HepG2 (cell line): ENCODE results near the gene MRPS14. TPM values are rescaled to one million over a fixed set of nuclear protein-coding genes. Genes with fewer than 3 reads are reported as not detected.

ENCODE experiments used
- AKNA ChIP-seq: sonication (generic); formaldehyde crosslinking; IDR thresholded peaks from 2 replicates; pipeline ENCODE4 v1.4.0; 2020; ENCODE audit warnings: missing genetic modification reagents, borderline replicate concordance
- CHCHD3 ChIP-seq: sonication (generic); formaldehyde crosslinking; IDR thresholded peaks from 2 replicates; pipeline ENCODE4 v1.8.0; 2022; ENCODE audit warnings: mild to moderate bottlenecking, missing genetic modification reagents, moderate library complexity
- GPN1 ChIP-seq: sonication (generic); formaldehyde crosslinking; IDR thresholded peaks from 2 replicates; pipeline ENCODE4 v1.5.1; 2020; ENCODE audit warnings: missing genetic modification reagents, borderline replicate concordance
- HMGXB3 ChIP-seq: sonication (generic); formaldehyde crosslinking; IDR thresholded peaks from 2 replicates; pipeline ENCODE4 v1.4.0; 2020; ENCODE audit warnings: missing genetic modification reagents, borderline replicate concordance
- HNRNPK ChIP-seq: fragments of 200-400 bp; formaldehyde crosslinking; IDR thresholded peaks from 2 replicates; pipeline ENCODE4 v1.6.1; 2018; ENCODE audit warnings: low read length, low read depth, moderate library complexity, mild to moderate bottlenecking; ENCODE audit not compliant: poor library complexity, severe bottlenecking
- HOXA3 ChIP-seq: sonication (generic); formaldehyde crosslinking; IDR thresholded peaks from 2 replicates; pipeline ENCODE4 v1.5.0; 2020; ENCODE audit warnings: missing genetic modification reagents
- HOXA7 ChIP-seq: sonication (generic); formaldehyde crosslinking; IDR thresholded peaks from 2 replicates; pipeline ENCODE4 v1.8.1; 2022; ENCODE audit warnings: mild to moderate bottlenecking, missing genetic modification reagents, moderate library complexity
- NCOR1 ChIP-seq: fragments of 200-600 bp; sonication (generic); IDR thresholded peaks from 2 replicates; pipeline ENCODE4 v1.7.0; 2017; ENCODE audit warnings: antibody characterized with exemption, low read length, borderline replicate concordance
- NR2F1 ChIP-seq, 2 experiments: fragments of 450-650 bp in 1 of 2; formaldehyde crosslinking in 1 of 2; IDR thresholded peaks; 2 replicates each; pipeline versions ENCODE4 v1.5.0 to v1.6.1; 2016 to 2020; ENCODE audit warnings: mild to moderate bottlenecking in 1 of 2, missing compliant biosample characterization in 1 of 2, missing genetic modification reagents in 1 of 2, moderate library complexity in 1 of 2
- RORA ChIP-seq: sonication (generic); formaldehyde crosslinking; IDR thresholded peaks from 2 replicates; pipeline ENCODE4 v1.5.0; 2020; ENCODE audit warnings: mild to moderate bottlenecking, missing genetic modification reagents, moderate library complexity
- SALL2 ChIP-seq: sonication (generic); formaldehyde crosslinking; IDR thresholded peaks from 2 replicates; pipeline ENCODE4 v1.8.1; 2023; ENCODE audit warnings: mild to moderate bottlenecking, missing genetic modification reagents, inconsistent platforms
- SOX13 ChIP-seq, 3 experiments: fragments of 450-650 bp in 1 of 3; sonication (generic) in 1 of 3; formaldehyde crosslinking in 1 of 3; IDR thresholded peaks in 2 of 3; conservative IDR thresholded peaks in 1 of 3; 2 replicates each; pipeline versions ENCODE4 v1.5.0 to v1.6.1; 2016 to 2020; ENCODE audit warnings: antibody characterized with exemption in 1 of 3, mild to moderate bottlenecking in 1 of 3, missing compliant biosample characterization in 1 of 3, missing genetic modification reagents in 1 of 3, moderate library complexity in 1 of 3
- SSRP1 ChIP-seq: IDR thresholded peaks from 2 replicates; pipeline ENCODE4 v1.6.1; 2016; ENCODE audit warnings: control low read depth
- ZFP37 ChIP-seq: sonication (generic); formaldehyde crosslinking; IDR thresholded peaks from 2 replicates; pipeline ENCODE4 v1.4.0; 2020; ENCODE audit warnings: missing genetic modification reagents, borderline replicate concordance
- ZFYVE20 ChIP-seq: sonication (generic); formaldehyde crosslinking; IDR thresholded peaks from 2 replicates; pipeline ENCODE4 v1.8.0; 2023; ENCODE audit warnings: low read depth, mild to moderate bottlenecking, moderate library complexity, missing genetic modification reagents, borderline replicate concordance
- ZNF17 ChIP-seq: sonication (generic); formaldehyde crosslinking; IDR thresholded peaks from 2 replicates; pipeline ENCODE4 v1.5.0; 2020; ENCODE audit warnings: mild to moderate bottlenecking, missing genetic modification reagents
- ZNF24 ChIP-seq: fragments of 450-650 bp; IDR thresholded peaks from 2 replicates; pipeline ENCODE4 v1.6.1; 2017; ENCODE audit warnings: antibody characterized with exemption, mild to moderate bottlenecking
- ZNF382 ChIP-seq: sonication (generic); formaldehyde crosslinking; IDR thresholded peaks from 2 replicates; pipeline ENCODE4 v1.5.0; 2020; ENCODE audit warnings: missing genetic modification reagents, mild to moderate bottlenecking, borderline replicate concordance
- polyA plus RNA-seq, 8 experiments: library from polyadenylated mRNA; depleted of rRNA in 3 of 8; stranded (reverse) in 7 of 8; unstranded in 1 of 8; fragments of >200 nt; fragmentation: Illumina TruSeq in 4 of 8; extraction: Trizol in 4 of 8; gene quantifications; 2 replicates each; pipeline versions ENCODE4 v1.2.1 to v1.2.3, GENCODE V29; 2011 to 2016; ENCODE audit warnings: low read depth in 4 of 8, missing spikeins in 1 of 8, mixed read lengths in 1 of 8; ENCODE audit not compliant: insufficient read depth in 1 of 8
- total RNA-seq, 5 experiments: library from RNA; depleted of rRNA; stranded (reverse); fragments of >200 nt; fragmentation: Illumina TruSeq; extraction: Trizol; gene quantifications; 2 replicates each; pipeline ENCODE4 v1.2.3, GENCODE V29; 2016; ENCODE audit warnings: low read depth in 1 of 5

Gene MRPS14
- total and polyA plus RNA-seq, 2 of the 13 experiments (the other 11 are each of a cell fraction or from before 2014, with no cell fraction given), result 36.6 to 43.2 TPM

GRCh38 chr1:175023043-175023921 is at the start of gene MRPS14 (continued):
- peak; percentile 96 for TF ChIP-seq HOXA3 (CRISPR knock-in tag)
- no peak for TF ChIP-seq ZNF17 (CRISPR knock-in tag)
- no peak for TF ChIP-seq RORA (CRISPR knock-in tag)
- TF ChIP-seq ZNF24, result no peak
- 0 out of 2 replicates have a peak, but pooled peaks have one; percentile 52 for TF ChIP-seq SALL2
- no peak for TF ChIP-seq HNRNPK
- TF ChIP-seq SSRP1 (CRISPR knock-in tag), result 0 out of 2 replicates have a peak, but pooled peaks have one; percentile 19
- peak; percentile 79 for TF ChIP-seq HMGXB3 (CRISPR knock-in tag)
- TF ChIP-seq ZFP37 (CRISPR knock-in tag), result no peak
- TF ChIP-seq ZNF382 (CRISPR knock-in tag), result no peak
- TF ChIP-seq GPN1 (CRISPR knock-in tag), result no peak
- no peak for TF ChIP-seq NR2F1 (CRISPR knock-in tag; IDR thresholded peaks at IDR 0.05)
- TF ChIP-seq AKNA (CRISPR knock-in tag), result no peak; the same call in 1 of the 2 replicates
- no peak for TF ChIP-seq CHCHD3 (CRISPR knock-in tag)
- TF ChIP-seq HOXA7 (CRISPR knock-in tag), result no peak
- TF ChIP-seq SOX13 (IDR thresholded peaks at IDR 0.05), result no peak
- peak in 1 of 2 experiments; percentile 50; a peak in 1 of 4 replicates for TF ChIP-seq SOX13 (CRISPR knock-in tag; conservative IDR thresholded peaks at IDR 0.05 in 1 of 2, IDR thresholded peaks at IDR 0.05 in 1 of 2)
- TF ChIP-seq ZFYVE20 (CRISPR knock-in tag), result no peak
- TF ChIP-seq NCOR1, result no peak
